Activated CD4-positive, alpha-beta T cell treated with anti-CD3 and anti-CD28 coated beads for 24 hours (primary cell): ENCODE results near the gene NLRP4.
"Not testable (repeated sequence)": the region's sequence is repeated elsewhere in the genome, so short reads cannot be mapped to it uniquely, and the experiment has no call there.

Source experiments
- DNase-seq, 2 donors: peaks; one replicate each; pipeline ENCODE4 v3.0.0-alpha.2; 2020; ENCODE audit warnings: low read depth in 2 of 2

Gene NLRP4

GRCh38 chr19:55898911-55899310, 62.6 kb downstream of the NLRP4 start:
- no peak for DNase-seq

GRCh38 chr19:55901369-55902079, 65.2 kb downstream of the NLRP4 start:
- DNase-seq: no peak

- no peak for DNase-seq
Measured at GRCh38 chr19:55902080-55902751, 65.9 kb downstream of the NLRP4 start.

- no peak for DNase-seq
Measured at GRCh38 chr19:55907286-55907685, 70.9 kb downstream of the NLRP4 start.

- no peak for DNase-seq
Measured at GRCh38 chr19:55907746-55908145, 71.4 kb downstream of the NLRP4 start.

GRCh38 chr19:55909801-55910200, 73.5 kb downstream of the NLRP4 start:
- DNase-seq: no peak

GRCh38 chr19:55912916-55913315, 76.6 kb downstream of the NLRP4 start:
- no peak for DNase-seq

GRCh38 chr19:55913643-55914268, 77.4 kb downstream of the NLRP4 start:
- no peak for DNase-seq

- no peak for DNase-seq
Measured at GRCh38 chr19:55923556-55923955, 87.2 kb downstream of the NLRP4 start.

- no peak for DNase-seq
Measured at GRCh38 chr19:55927991-55928390, 91.7 kb downstream of the NLRP4 start.

- not testable (repeated sequence) for DNase-seq
Measured at GRCh38 chr19:55929258-55929657, 92.9 kb downstream of the NLRP4 start.

- no peak for DNase-seq
Measured at GRCh38 chr19:55930996-55931515, 94.7 kb downstream of the NLRP4 start.
